ENCODE data around the gene TRIM5.
"Not testable (repeated sequence)": the region's sequence is repeated elsewhere in the genome, so short reads cannot be mapped to it uniquely, and the experiment has no call there.

TRIM5 gene

DNA sequence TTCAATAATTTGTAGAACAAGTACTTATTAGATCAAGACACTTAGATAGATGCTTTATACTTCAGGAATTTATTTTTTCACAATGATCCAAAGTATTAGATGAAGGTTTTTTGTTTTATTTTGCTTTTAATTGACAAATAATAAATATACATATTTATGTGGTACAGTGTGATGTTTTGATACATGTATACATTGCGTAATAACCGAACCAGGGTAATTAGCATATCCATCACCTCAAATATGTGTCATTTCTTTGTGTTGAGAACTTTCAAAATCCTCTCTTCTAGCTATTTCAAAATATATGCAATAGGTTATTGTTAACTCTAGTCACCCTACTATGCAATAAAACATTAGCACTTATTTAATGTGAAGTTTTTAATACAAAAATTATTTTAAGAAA, 21.4 kb downstream of the TRIM5 start:
- Histone ChIP-seq H3K4me3 (ENCODE audit: extremely low read depth, insufficient read depth, low read length, poor library complexity, severe bottlenecking) (no peak overlapping the region), H3K9me3 (ENCODE audit: control insufficient read depth, low read length) (no peaks in the 10 kb centered on the region), H3K36me3 (ENCODE audit: control insufficient read depth, insufficient read depth, low read length) (peaks cover 49% of the 10 kb centered on the region), H3K27ac (ENCODE audit: low read depth, low read length, severe bottlenecking) (no peak overlapping the region), H3K4me1 (ENCODE audit: control insufficient read depth, insufficient read depth, low read length, poor library complexity, severe bottlenecking) (no peaks in the 10 kb centered on the region)
- no CpG with 5 or more reads among the region's 2 CpGs for WGBS, 2 experiments (ENCODE audit: insufficient coverage in 2 of 2)

DNA sequence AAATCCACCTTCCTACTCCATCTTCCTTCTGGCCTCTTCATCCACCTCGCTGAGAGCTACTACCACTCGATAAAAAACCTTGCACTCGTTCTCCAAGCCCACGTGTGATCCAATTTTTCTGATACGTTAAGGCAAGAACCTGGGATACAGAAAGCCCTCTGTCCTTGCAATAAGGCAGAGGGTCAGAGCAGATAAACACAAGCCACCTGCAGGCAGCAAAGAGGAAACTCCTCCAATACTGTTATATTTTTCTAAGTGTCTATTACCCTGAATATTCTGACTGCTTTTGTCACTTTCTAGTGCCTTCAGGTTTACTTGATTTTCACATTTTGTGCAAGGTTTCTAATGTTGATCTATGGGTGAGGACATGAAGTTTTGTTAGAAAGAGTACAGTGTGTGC, 26.6 kb downstream of the TRIM5 start:
- no peak overlapping the region for H3K27ac ChIP-seq (ENCODE audit: low read depth, low read length, severe bottlenecking)
- H3K4me1 ChIP-seq (ENCODE audit: control insufficient read depth, insufficient read depth, low read length, poor library complexity, severe bottlenecking): no peaks in the 10 kb centered on the region
- H3K9me3 ChIP-seq (ENCODE audit: control insufficient read depth, low read length): no peaks in the 10 kb centered on the region
- WGBS, 2 experiments (ENCODE audit: insufficient coverage in 2 of 2): 95 to 96% methylated on average over 3 to 5 of the region's 5 CpGs
- H3K36me3 ChIP-seq (ENCODE audit: control insufficient read depth, insufficient read depth, low read length): peaks cover 3% of the 10 kb centered on the region
- no peak overlapping the region for H3K4me3 ChIP-seq (ENCODE audit: extremely low read depth, insufficient read depth, low read length, poor library complexity, severe bottlenecking)

DNA sequence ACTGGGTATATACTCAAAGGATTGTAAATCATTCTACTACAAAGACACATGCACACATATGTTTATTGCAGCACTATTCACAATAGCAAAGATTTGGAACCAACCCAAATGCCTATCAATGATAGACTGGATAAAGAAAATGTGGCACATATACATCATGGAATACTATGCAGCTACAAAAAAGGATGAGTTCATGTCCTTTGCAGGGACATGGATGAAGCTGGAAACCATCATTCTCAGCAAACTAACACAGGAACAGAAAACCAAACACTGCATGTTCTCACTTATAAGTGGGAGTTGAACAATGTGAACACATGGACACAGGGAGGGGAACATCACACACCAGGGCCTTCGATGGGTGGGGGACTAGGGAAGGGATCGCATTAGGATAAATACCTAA, 27.9 kb downstream of the TRIM5 start:
- not testable (repeated sequence) for H3K27ac ChIP-seq (ENCODE audit: low read depth, low read length, severe bottlenecking); H3K4me1 ChIP-seq (ENCODE audit: control insufficient read depth, insufficient read depth, low read length, poor library complexity, severe bottlenecking); H3K4me3 ChIP-seq (ENCODE audit: extremely low read depth, insufficient read depth, low read length, poor library complexity, severe bottlenecking); H3K36me3 ChIP-seq (ENCODE audit: control insufficient read depth, insufficient read depth, low read length); H3K9me3 ChIP-seq (ENCODE audit: control insufficient read depth, low read length)
- 90% methylated on average over 2 of the region's 2 CpGs; no CpG with 5 or more reads in 1 of the 2 experiments for WGBS, 2 experiments (ENCODE audit: insufficient coverage in 2 of 2)

DNA sequence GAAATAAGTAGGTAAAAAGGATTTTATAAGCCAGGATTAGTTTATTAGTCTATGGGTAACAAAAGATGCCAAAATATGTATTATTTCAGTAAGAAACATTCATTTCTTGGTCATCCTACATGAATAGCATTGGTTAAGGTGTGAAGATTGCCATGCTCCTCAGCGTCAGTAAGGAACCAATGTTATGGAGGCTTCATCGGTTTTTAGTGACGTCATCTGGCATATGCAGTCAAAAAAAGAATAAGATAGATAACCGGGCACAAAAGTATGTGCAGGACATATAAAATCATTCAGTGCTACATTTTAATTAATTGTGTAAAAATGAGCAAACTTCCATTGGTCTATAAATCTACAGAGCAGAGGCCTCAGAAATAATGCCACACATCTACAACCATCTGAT, 29.4 kb downstream of the TRIM5 start:
- no peaks in the 10 kb centered on the region for H3K36me3 ChIP-seq (ENCODE audit: control insufficient read depth, insufficient read depth, low read length)
- WGBS, 2 experiments (ENCODE audit: insufficient coverage in 2 of 2): 80% methylated on average over 1 of the region's 4 CpGs; no CpG with 5 or more reads in 1 of the 2 experiments

DNA sequence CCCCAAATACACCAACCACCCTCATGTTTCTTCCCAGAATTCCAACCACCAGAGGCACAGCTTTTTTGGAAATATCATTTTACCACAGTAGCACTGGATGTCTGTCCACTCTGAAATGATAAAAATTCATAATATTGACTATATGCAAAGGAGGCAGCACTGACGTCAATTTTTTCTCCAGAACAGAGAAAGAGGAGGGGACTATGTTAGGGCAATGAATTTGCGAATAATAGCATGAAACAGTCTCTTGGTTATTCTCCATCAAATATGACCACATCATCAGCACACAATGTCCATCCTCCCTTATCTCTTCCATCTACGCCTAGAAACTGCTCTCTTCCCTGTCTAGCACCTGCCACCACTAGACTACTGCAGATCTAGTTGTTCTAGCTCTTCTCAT, 38.7 kb downstream of the TRIM5 start:
- no peaks in the 10 kb centered on the region for H3K36me3 ChIP-seq (ENCODE audit: control insufficient read depth, insufficient read depth, low read length)
- no peak overlapping the region for H3K4me3 ChIP-seq (ENCODE audit: extremely low read depth, insufficient read depth, low read length, poor library complexity, severe bottlenecking)
- H3K9me3 ChIP-seq (ENCODE audit: control insufficient read depth, low read length): no peaks in the 10 kb centered on the region
- WGBS, 2 experiments (ENCODE audit: insufficient coverage in 2 of 2): 83 to 89% methylated on average over 1 of the region's 3 CpGs
- no peaks in the 10 kb centered on the region for H3K4me1 ChIP-seq (ENCODE audit: control insufficient read depth, insufficient read depth, low read length, poor library complexity, severe bottlenecking)
- no peak overlapping the region for H3K27ac ChIP-seq (ENCODE audit: low read depth, low read length, severe bottlenecking)

More for the DNA sequence above, 29.4 kb downstream of the TRIM5 start:
- Histone ChIP-seq H3K4me1 (ENCODE audit: control insufficient read depth, insufficient read depth, low read length, poor library complexity, severe bottlenecking) (no peaks in the 10 kb centered on the region), H3K4me3 (ENCODE audit: extremely low read depth, insufficient read depth, low read length, poor library complexity, severe bottlenecking) (no peak overlapping the region), H3K27ac (ENCODE audit: low read depth, low read length, severe bottlenecking) (no peak overlapping the region), H3K9me3 (ENCODE audit: control insufficient read depth, low read length) (no peaks in the 10 kb centered on the region)

DNA sequence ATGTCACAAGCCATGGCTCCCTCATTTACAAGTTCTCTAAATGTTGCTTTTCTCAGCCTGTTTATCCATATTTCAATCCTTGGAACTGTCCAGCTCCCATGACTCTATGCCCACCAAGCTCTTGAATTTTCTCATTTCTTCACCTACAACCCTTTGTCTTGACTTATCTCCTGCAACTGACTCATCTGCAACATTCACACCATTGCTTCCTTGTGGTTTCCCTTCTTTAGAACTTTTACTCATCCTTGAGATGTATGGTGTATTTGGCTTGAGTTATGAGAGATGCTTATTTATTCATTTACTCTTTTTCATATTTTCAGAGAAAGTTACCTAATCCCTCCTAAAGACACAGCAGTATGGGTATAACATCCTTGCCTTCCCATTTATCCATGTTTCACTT, 41.3 kb downstream of the TRIM5 start:
- Histone ChIP-seq H3K4me3 (ENCODE audit: extremely low read depth, insufficient read depth, low read length, poor library complexity, severe bottlenecking) (no peak overlapping the region), H3K4me1 (ENCODE audit: control insufficient read depth, insufficient read depth, low read length, poor library complexity, severe bottlenecking) (no peaks in the 10 kb centered on the region), H3K27ac (ENCODE audit: low read depth, low read length, severe bottlenecking) (no peak overlapping the region), H3K9me3 (ENCODE audit: control insufficient read depth, low read length) (no peaks in the 10 kb centered on the region), H3K36me3 (ENCODE audit: control insufficient read depth, insufficient read depth, low read length) (no peaks in the 10 kb centered on the region)

DNA sequence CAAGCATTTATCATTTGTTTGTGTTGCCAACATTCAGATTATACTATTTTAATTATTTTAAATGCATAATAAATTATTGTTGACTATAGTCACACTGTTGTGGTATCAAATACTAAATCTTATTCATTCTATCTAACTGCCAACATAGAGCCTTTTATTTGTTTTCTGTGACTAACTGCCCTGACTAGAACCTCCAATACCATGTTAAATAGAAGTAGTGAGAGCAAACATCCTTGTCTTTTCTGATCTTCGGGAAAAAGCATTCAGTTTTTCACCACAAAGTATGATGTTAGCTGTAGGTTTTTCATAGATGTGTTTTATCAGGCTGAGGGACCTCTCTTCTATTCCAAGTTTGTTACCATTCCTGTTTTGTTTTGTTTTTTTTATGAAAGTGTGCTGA, 44.9 kb downstream of the TRIM5 start:
- 100% methylated on average over 1 of the region's 1 CpG; no CpG with 5 or more reads in 1 of the 2 experiments for WGBS, 2 experiments (ENCODE audit: insufficient coverage in 2 of 2)
- Histone ChIP-seq H3K4me1 (ENCODE audit: control insufficient read depth, insufficient read depth, low read length, poor library complexity, severe bottlenecking) (no peaks in the 10 kb centered on the region), H3K36me3 (ENCODE audit: control insufficient read depth, insufficient read depth, low read length) (no peaks in the 10 kb centered on the region), H3K4me3 (ENCODE audit: extremely low read depth, insufficient read depth, low read length, poor library complexity, severe bottlenecking) (no peak overlapping the region), H3K9me3 (ENCODE audit: control insufficient read depth, low read length) (no peaks in the 10 kb centered on the region), H3K27ac (ENCODE audit: low read depth, low read length, severe bottlenecking) (no peak overlapping the region)

DNA sequence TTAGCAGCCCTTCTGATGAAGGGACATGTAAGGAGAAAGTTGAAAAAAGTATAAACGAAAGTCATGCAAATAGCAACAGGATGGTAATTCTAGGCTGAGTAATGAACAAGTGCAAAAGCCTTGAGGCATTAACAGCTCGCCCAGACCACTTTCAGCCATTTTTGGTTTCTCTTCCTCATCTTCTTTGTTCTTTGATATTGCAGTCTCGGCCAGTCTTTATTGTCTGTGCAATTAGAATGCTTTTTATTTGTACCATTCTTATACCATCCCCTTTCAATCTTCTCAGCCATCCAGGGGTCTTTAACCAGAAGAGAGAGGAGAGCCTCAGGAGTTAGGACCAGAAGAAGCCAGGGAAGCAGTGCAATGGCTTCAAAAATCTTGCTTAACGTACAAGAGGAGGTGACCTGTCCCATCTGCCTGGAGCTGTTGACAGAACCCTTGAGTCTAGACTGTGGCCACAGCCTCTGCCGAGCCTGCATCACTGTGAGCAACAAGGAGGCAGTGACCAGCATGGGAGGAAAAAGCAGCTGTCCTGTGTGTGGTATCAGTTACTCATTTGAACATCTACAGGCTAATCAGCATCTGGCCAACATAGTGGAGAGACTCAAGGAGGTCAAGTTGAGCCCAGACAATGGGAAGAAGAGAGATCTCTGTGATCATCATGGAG, 52.8 kb downstream of the TRIM5 start:
- no peaks in the 10 kb centered on the region for H3K9me3 ChIP-seq (ENCODE audit: control insufficient read depth, low read length)
- H3K4me3 ChIP-seq (ENCODE audit: extremely low read depth, insufficient read depth, low read length, poor library complexity, severe bottlenecking): no peak overlapping the region
- no peak overlapping the region for H3K27ac ChIP-seq (ENCODE audit: low read depth, low read length, severe bottlenecking)
- no peaks in the 10 kb centered on the region for H3K36me3 ChIP-seq (ENCODE audit: control insufficient read depth, insufficient read depth, low read length)
- H3K4me1 ChIP-seq (ENCODE audit: control insufficient read depth, insufficient read depth, low read length, poor library complexity, severe bottlenecking): no peaks in the 10 kb centered on the region
- 90 to 92% methylated on average over 3 to 4 of the region's 5 CpGs for WGBS, 2 experiments (ENCODE audit: insufficient coverage in 2 of 2)

DNA sequence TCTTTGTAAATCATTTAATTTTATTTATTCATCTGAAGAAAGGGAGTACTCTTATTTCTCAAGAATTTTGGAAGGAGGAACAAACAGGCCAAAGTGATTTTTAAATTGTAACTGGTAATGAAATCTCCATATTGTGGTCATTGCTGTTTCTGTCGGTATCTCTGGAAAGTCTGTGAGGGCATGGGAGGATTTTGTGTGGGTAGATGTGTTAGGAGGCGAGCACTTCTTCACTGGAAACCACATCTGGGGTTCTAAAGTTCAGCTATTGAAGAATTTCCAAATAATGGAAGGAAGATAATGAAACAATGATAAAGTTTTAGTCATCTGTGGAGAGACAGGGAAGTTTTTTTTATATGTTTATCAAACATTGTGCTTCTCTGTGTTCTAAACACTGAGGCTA, 53.5 kb downstream of the TRIM5 start:
- Histone ChIP-seq H3K4me1 (ENCODE audit: control insufficient read depth, insufficient read depth, low read length, poor library complexity, severe bottlenecking) (no peaks in the 10 kb centered on the region), H3K4me3 (ENCODE audit: extremely low read depth, insufficient read depth, low read length, poor library complexity, severe bottlenecking) (no peak overlapping the region), H3K36me3 (ENCODE audit: control insufficient read depth, insufficient read depth, low read length) (no peaks in the 10 kb centered on the region), H3K27ac (ENCODE audit: low read depth, low read length, severe bottlenecking) (no peak overlapping the region), H3K9me3 (ENCODE audit: control insufficient read depth, low read length) (no peaks in the 10 kb centered on the region)
- WGBS, 2 experiments (ENCODE audit: insufficient coverage in 2 of 2): 91 to 100% methylated on average over 2 of the region's 2 CpGs

DNA sequence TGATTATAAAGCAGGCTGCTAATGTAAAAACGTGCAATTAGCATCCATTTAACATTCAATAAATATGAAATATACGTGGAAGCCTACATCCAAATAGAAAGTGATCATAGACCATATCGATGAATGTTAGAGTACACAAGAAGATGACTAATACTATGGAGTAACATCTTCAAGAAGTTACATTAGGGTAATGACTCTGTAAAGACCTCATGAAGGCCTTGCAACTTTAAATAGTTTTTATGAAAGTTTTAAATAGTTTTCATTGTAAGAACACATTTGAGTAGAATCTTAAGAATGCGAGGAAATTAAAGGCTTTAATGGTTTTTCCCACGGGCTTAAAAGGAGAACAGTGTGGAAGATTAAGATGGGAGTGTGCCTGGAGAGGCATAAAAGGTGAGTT, 58.7 kb downstream of the TRIM5 start:
- H3K4me1 ChIP-seq (ENCODE audit: control insufficient read depth, insufficient read depth, low read length, poor library complexity, severe bottlenecking): peaks cover 2% of the 10 kb centered on the region
- WGBS, 2 experiments (ENCODE audit: insufficient coverage in 2 of 2): 89 to 100% methylated on average over 2 of the region's 5 CpGs
- no peak overlapping the region for H3K27ac ChIP-seq (ENCODE audit: low read depth, low read length, severe bottlenecking)
- H3K9me3 ChIP-seq (ENCODE audit: control insufficient read depth, low read length): no peaks in the 10 kb centered on the region
- no peaks in the 10 kb centered on the region for H3K36me3 ChIP-seq (ENCODE audit: control insufficient read depth, insufficient read depth, low read length)
- H3K4me3 ChIP-seq (ENCODE audit: extremely low read depth, insufficient read depth, low read length, poor library complexity, severe bottlenecking): no peak overlapping the region

DNA sequence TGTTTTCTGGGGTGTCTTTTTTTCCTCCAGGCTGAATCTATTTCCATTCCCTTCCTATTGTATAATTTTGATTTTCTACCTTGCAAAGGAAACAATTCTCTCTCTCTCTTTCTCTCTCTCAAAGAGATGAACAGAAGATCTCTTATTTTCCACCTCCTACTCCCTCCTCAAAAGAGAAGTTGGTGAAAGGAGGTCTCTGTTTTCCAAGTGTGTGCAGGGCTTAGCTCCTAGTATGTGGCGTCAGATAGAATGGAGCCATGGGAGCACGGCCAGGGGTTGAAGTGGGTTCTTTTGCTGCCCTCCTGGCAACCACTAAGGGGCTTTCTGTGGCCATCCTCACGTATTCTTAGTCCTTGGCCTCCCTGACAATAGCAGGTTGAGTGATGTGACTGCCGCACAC, 59.6 kb downstream of the TRIM5 start:
- WGBS, 2 experiments (ENCODE audit: insufficient coverage in 2 of 2): 64 to 75% methylated on average over 3 to 4 of the region's 4 CpGs
- H3K4me3 ChIP-seq (ENCODE audit: extremely low read depth, insufficient read depth, low read length, poor library complexity, severe bottlenecking): no peak overlapping the region
- no peaks in the 10 kb centered on the region for H3K36me3 ChIP-seq (ENCODE audit: control insufficient read depth, insufficient read depth, low read length)
- no peak overlapping the region for H3K27ac ChIP-seq (ENCODE audit: low read depth, low read length, severe bottlenecking)
- H3K9me3 ChIP-seq (ENCODE audit: control insufficient read depth, low read length): no peaks in the 10 kb centered on the region
- peaks cover 12% of the 10 kb centered on the region for H3K4me1 ChIP-seq (ENCODE audit: control insufficient read depth, insufficient read depth, low read length, poor library complexity, severe bottlenecking)
